Activated naive CD4-positive, alpha-beta T cell treated with anti-CD3 and anti-CD28 coated beads for 36 hours (primary cell): ENCODE measurements around the gene HSF2BP. TPM values are rescaled to one million over a fixed set of nuclear protein-coding genes. Genes with fewer than 3 reads are reported as not detected.
A peak's percentile ranks its signal among the peaks of the same experiment; 100 is the strongest.
"Not testable (repeated sequence)": the region's sequence is repeated elsewhere in the genome, so short reads cannot be mapped to it uniquely, and the experiment has no call there.

Source experiments
- CTCF ChIA-PET: fragments of 350-600 bp; sonication (Branson Sonifier 250); formaldehyde crosslinking; loops from one replicate; lab custom pipeline; 2021; ENCODE audit warnings: antibody characterized with exemption; lab: Charles Lee
- DNase-seq: peaks from one replicate; pipeline ENCODE4 v3.0.0-alpha.2; 2020
- H3K27ac Mint-ChIP-seq: one replicate; pipeline ENCODE4 v1.8.0; 2021; ENCODE audit warnings: mild to moderate bottlenecking, mixed read lengths
- H3K27me3 Mint-ChIP-seq: one replicate; pipeline ENCODE4 v1.8.0; 2021; ENCODE audit warnings: low read depth, mixed read lengths
- H3K36me3 Mint-ChIP-seq: one replicate; pipeline ENCODE4 v1.8.0; 2021; ENCODE audit warnings: low read depth, mixed read lengths
- H3K4me1 Mint-ChIP-seq: one replicate; pipeline ENCODE4 v1.8.0; 2021; ENCODE audit warnings: low read depth, mixed read lengths
- H3K4me3 Mint-ChIP-seq: one replicate; pipeline ENCODE4 v1.8.0; 2021; ENCODE audit warnings: mild to moderate bottlenecking, moderate library complexity, mixed read lengths
- H3K9me3 Mint-ChIP-seq: one replicate; pipeline ENCODE4 v1.8.0; 2021; ENCODE audit warnings: mixed read lengths
- intact Hi-C: fragments of 100-400 bp; cut with micrococcal nuclease; formaldehyde crosslinking; loops from one replicate; pipeline ENCODE4 v1.15.1; 2023
- total RNA-seq, 2 experiments: library from RNA; stranded (reverse); gene quantifications; one replicate each; pipeline ENCODE4 v1.2.3, GENCODE V29; 2021

Gene HSF2BP
- total RNA-seq, 2 experiments from 2014 or later: 1.3 to 2.1 TPM

- CTCF ChIA-PET: no interaction called here
- H3K27ac Mint-ChIP-seq: no peak overlapping the region
- intact Hi-C loops: no loop called here
- peaks cover 6% of the 10 kb centered on the region for H3K36me3 Mint-ChIP-seq
- H3K9me3 Mint-ChIP-seq: peaks cover 9% of the 10 kb centered on the region
- H3K27me3 Mint-ChIP-seq: no peaks in the 10 kb centered on the region
- no peak for DNase-seq
- H3K4me1 Mint-ChIP-seq: no peaks in the 10 kb centered on the region
- H3K4me3 Mint-ChIP-seq: no peak overlapping the region
These were observed 35.7 kb downstream of the HSF2BP start for GRCh38 chr21:43623588-43623987.

GRCh38 chr21:43622796-43623195 lies 36.5 kb downstream of the HSF2BP start:
- Mint-ChIP-seq H3K9me3 (peaks cover 9% of the 10 kb centered on the region), H3K4me3 (no peak overlapping the region), H3K4me1 (no peaks in the 10 kb centered on the region), H3K27me3 (no peaks in the 10 kb centered on the region), H3K27ac (no peak overlapping the region), H3K36me3 (peaks cover 3% of the 10 kb centered on the region)
- CTCF ChIA-PET: no interaction called here
- intact Hi-C loops: no loop called here
- no peak for DNase-seq

GRCh38 chr21:43619856-43620255 lies 39.4 kb downstream of the HSF2BP start:
- CTCF ChIA-PET: interaction anchor here (1.0 kb wide), 1 partner anchor 26 kb away, joined by 5 read pairs; no protein-coding TSS in a partner anchor
- intact Hi-C loops: no loop called here
- DNase-seq: no peak
- Mint-ChIP-seq H3K4me3 (no peak overlapping the region), H3K27ac (no peak overlapping the region), H3K9me3 (peaks cover 9% of the 10 kb centered on the region), H3K4me1 (no peaks in the 10 kb centered on the region), H3K36me3 (peaks cover 3% of the 10 kb centered on the region), H3K27me3 (no peaks in the 10 kb centered on the region)

GRCh38 chr21:43619344-43619743 lies 39.9 kb downstream of the HSF2BP start:
- no peak overlapping the region for H3K27ac Mint-ChIP-seq
- H3K9me3 Mint-ChIP-seq: peaks cover 9% of the 10 kb centered on the region
- H3K36me3 Mint-ChIP-seq: peaks cover 3% of the 10 kb centered on the region
- CTCF ChIA-PET: no interaction called here
- no peaks in the 10 kb centered on the region for H3K27me3 Mint-ChIP-seq
- DNase-seq: no peak
- H3K4me3 Mint-ChIP-seq: no peak overlapping the region
- no peaks in the 10 kb centered on the region for H3K4me1 Mint-ChIP-seq
- intact Hi-C loops: no loop called here

- H3K27ac Mint-ChIP-seq: no peak overlapping the region
- peaks cover 9% of the 10 kb centered on the region for H3K9me3 Mint-ChIP-seq
- H3K4me1 Mint-ChIP-seq: peaks cover under 1% of the 10 kb centered on the region
- intact Hi-C loops: no loop called here
- H3K27me3 Mint-ChIP-seq: no peaks in the 10 kb centered on the region
- CTCF ChIA-PET: no interaction called here
- no peak overlapping the region for H3K4me3 Mint-ChIP-seq
- no peak for DNase-seq
- peaks cover 3% of the 10 kb centered on the region for H3K36me3 Mint-ChIP-seq
These were observed 40.3 kb downstream of the HSF2BP start for GRCh38 chr21:43618940-43619339.

- CTCF ChIA-PET: interaction anchor here (1.1 kb wide), 1 partner anchor 425 kb away, joined by 3 read pairs; no protein-coding TSS in a partner anchor
- not testable (repeated sequence) for H3K36me3 Mint-ChIP-seq
These were observed 42.4 kb downstream of the HSF2BP start for GRCh38 chr21:43616861-43617260.

GRCh38 chr21:43614839-43615238 lies 44.4 kb downstream of the HSF2BP start:
- intact Hi-C loops: loop anchor here (5.0 kb wide), 1 partner anchor 32 kb away; no protein-coding TSS in a partner anchor
- H3K9me3 Mint-ChIP-seq: peaks cover 3% of the 10 kb centered on the region
- H3K4me3 Mint-ChIP-seq: no peak overlapping the region
- DNase-seq: no peak
- no peaks in the 10 kb centered on the region for H3K27me3 Mint-ChIP-seq
- peaks cover 3% of the 10 kb centered on the region for H3K4me1 Mint-ChIP-seq
- H3K36me3 Mint-ChIP-seq: peaks cover 3% of the 10 kb centered on the region
- no peak overlapping the region for H3K27ac Mint-ChIP-seq
- CTCF ChIA-PET: no interaction called here

More at GRCh38 chr21:43616861-43617260, 42.4 kb downstream of the HSF2BP start:
- intact Hi-C loops, H3K4me1 Mint-ChIP-seq, H3K27me3 Mint-ChIP-seq, DNase-seq, H3K27ac Mint-ChIP-seq, H3K4me3 Mint-ChIP-seq, H3K9me3 Mint-ChIP-seq: not testable (repeated sequence)

- CTCF ChIA-PET: interaction anchor here (0.6 to 0.9 kb wide), 2 partner anchors 16 to 32 kb away, joined by 3 read pairs; no protein-coding TSS in a partner anchor
- H3K9me3 Mint-ChIP-seq: no peaks in the 10 kb centered on the region
- peaks cover 3% of the 10 kb centered on the region for H3K4me1 Mint-ChIP-seq
- no peak for DNase-seq
- H3K4me3 Mint-ChIP-seq: no peak overlapping the region
- no peaks in the 10 kb centered on the region for H3K27me3 Mint-ChIP-seq
- no peaks in the 10 kb centered on the region for H3K36me3 Mint-ChIP-seq
- H3K27ac Mint-ChIP-seq: no peak overlapping the region
- intact Hi-C loops: loop anchor here (5.0 kb wide), 1 partner anchor 33 kb away; no protein-coding TSS in a partner anchor
These were observed 45.3 kb downstream of the HSF2BP start for GRCh38 chr21:43613755-43614638.

GRCh38 chr21:43611598-43612369 lies 47.5 kb downstream of the HSF2BP start:
- Mint-ChIP-seq H3K4me1 (peaks cover 3% of the 10 kb centered on the region), H3K36me3 (no peaks in the 10 kb centered on the region), H3K27me3 (no peaks in the 10 kb centered on the region), H3K27ac (no peak overlapping the region), H3K9me3 (no peaks in the 10 kb centered on the region), H3K4me3 (no peak overlapping the region)
- peak; percentile 18 for DNase-seq
- intact Hi-C loops: loop anchor here (5.0 kb wide), 1 partner anchor 36 kb away; no protein-coding TSS in a partner anchor
- CTCF ChIA-PET: interaction anchor here (0.6 to 2.0 kb wide), 3 partner anchors 10 to 45 kb away, joined by 4 to 9 read pairs (median 4); no protein-coding TSS in a partner anchor

- DNase-seq: no peak
- H3K36me3 Mint-ChIP-seq: no peaks in the 10 kb centered on the region
- H3K4me1 Mint-ChIP-seq: peaks cover 3% of the 10 kb centered on the region
- H3K4me3 Mint-ChIP-seq: no peak overlapping the region
- H3K27ac Mint-ChIP-seq: no peak overlapping the region
- H3K9me3 Mint-ChIP-seq: no peaks in the 10 kb centered on the region
- H3K27me3 Mint-ChIP-seq: no peaks in the 10 kb centered on the region
- intact Hi-C loops: loop anchor here (5.0 kb wide), 1 partner anchor 38 kb away; no protein-coding TSS in a partner anchor
- CTCF ChIA-PET: no interaction called here
These were observed 49.6 kb downstream of the HSF2BP start for GRCh38 chr21:43609501-43610340.

GRCh38 chr21:43608664-43609063 lies 50.6 kb downstream of the HSF2BP start:
- no peaks in the 10 kb centered on the region for H3K4me1 Mint-ChIP-seq
- no peak overlapping the region for H3K27ac Mint-ChIP-seq
- H3K4me3 Mint-ChIP-seq: no peak overlapping the region
- no peaks in the 10 kb centered on the region for H3K27me3 Mint-ChIP-seq
- intact Hi-C loops: no loop called here
- no peaks in the 10 kb centered on the region for H3K36me3 Mint-ChIP-seq
- DNase-seq: no peak
- no peaks in the 10 kb centered on the region for H3K9me3 Mint-ChIP-seq
- CTCF ChIA-PET: no interaction called here
